OCI-LY7 (cell line): Measurements from ENCODE around the gene GNA15.

Experiments
- CTCF ChIP-seq: fragments of 200-600 bp; sonication (generic); conservative IDR thresholded peaks from 2 replicates; pipeline ENCODE4 v1.5.1; 2014; ENCODE audit warnings: mild to moderate bottlenecking, antibody characterized with exemption, low read length, moderate library complexity, mixed read lengths
- EZH2phosphoT487 ChIP-seq: fragments of 200-600 bp; sonication (generic); IDR thresholded peaks from 2 replicates; pipeline ENCODE4 v1.6.1; 2018; ENCODE audit warnings: low read depth, borderline replicate concordance, mild to moderate bottlenecking, mixed run types, antibody characterized with exemption, low read length, moderate library complexity, mixed read lengths

- TF ChIP-seq CTCF (no peak), EZH2phosphoT487 (no peak)
These were observed 11.2 kb upstream of the GNA15 start for GRCh38 chr19:3124630-3125029.
